MCF 10A (cell line): ENCODE measurements around the gene MYO7B. TPM values are rescaled to one million over a fixed set of nuclear protein-coding genes. Genes with fewer than 3 reads are reported as not detected.

Source experiments
- BruUV-seq: library from RNA; stranded (reverse); fragments of 400-500 nt; replicated peaks from 2 replicates; lab custom pipeline; 2021; lab: Mats Ljungman, UMichigan
- CTCF ChIA-PET: fragments of 300-600 bp; sonication (Branson Sonifier 250); formaldehyde crosslinking; extraction: SDS; loops from one replicate; lab custom pipeline; 2021; ENCODE audit warnings: antibody characterized with exemption, inconsistent platforms; lab: Yijun Ruan, JAX
- POLR2A ChIA-PET: fragments of 300-600, 350-650 bp; sonication (Branson Sonifier 250); formaldehyde crosslinking; extraction: SDS; loops from one replicate; lab custom pipeline; 2020; ENCODE audit warnings: antibody characterized with exemption, inconsistent platforms; lab: Yijun Ruan, JAX
- DNase-seq: peaks from one replicate; pipeline ENCODE4 v3.0.0-alpha.2; 2018; ENCODE audit not compliant: unreplicated experiment
- H3K27ac Mint-ChIP-seq: one replicate; pipeline ENCODE4 v1.8.0; 2022; ENCODE audit warnings: mild to moderate bottlenecking, low read depth, mixed read lengths; ENCODE audit not compliant: unreplicated experiment
- H3K27me3 Mint-ChIP-seq: one replicate; pipeline ENCODE4 v1.8.0; 2022; ENCODE audit warnings: mixed read lengths; ENCODE audit not compliant: insufficient read depth, unreplicated experiment
- H3K36me3 Mint-ChIP-seq: one replicate; pipeline ENCODE4 v1.8.0; 2022; ENCODE audit warnings: mild to moderate bottlenecking, moderate library complexity, mixed read lengths; ENCODE audit not compliant: insufficient read depth, unreplicated experiment
- H3K4me1 Mint-ChIP-seq: one replicate; pipeline ENCODE4 v1.8.0; 2022; ENCODE audit warnings: mixed read lengths; ENCODE audit not compliant: insufficient read depth, unreplicated experiment
- H3K4me3 Mint-ChIP-seq: one replicate; pipeline ENCODE4 v1.8.0; 2022; ENCODE audit warnings: mild to moderate bottlenecking, moderate library complexity, mixed read lengths; ENCODE audit not compliant: unreplicated experiment
- H3K9me3 Mint-ChIP-seq: one replicate; pipeline ENCODE4 v1.8.0; 2022; ENCODE audit warnings: mixed read lengths; ENCODE audit not compliant: unreplicated experiment
- CTCF ChIP-seq: fragments of 200-600 bp; IDR thresholded peaks from one replicate; pipeline ENCODE4 v1.8.0; 2022; ENCODE audit warnings: antibody characterized with exemption, mild to moderate bottlenecking; ENCODE audit not compliant: unreplicated experiment
- intact Hi-C: fragments of 100-400 bp; cut with micrococcal nuclease; formaldehyde crosslinking; loops from 2 replicates; pipeline ENCODE4 v1.14.1; 2022
- total RNA-seq: library from RNA; stranded (reverse); gene quantifications from 2 replicates; pipeline ENCODE4 v1.2.3, GENCODE V29; 2022

MYO7B gene
- total RNA-seq, 1 experiment from 2014 or later, result not detected

DNA sequence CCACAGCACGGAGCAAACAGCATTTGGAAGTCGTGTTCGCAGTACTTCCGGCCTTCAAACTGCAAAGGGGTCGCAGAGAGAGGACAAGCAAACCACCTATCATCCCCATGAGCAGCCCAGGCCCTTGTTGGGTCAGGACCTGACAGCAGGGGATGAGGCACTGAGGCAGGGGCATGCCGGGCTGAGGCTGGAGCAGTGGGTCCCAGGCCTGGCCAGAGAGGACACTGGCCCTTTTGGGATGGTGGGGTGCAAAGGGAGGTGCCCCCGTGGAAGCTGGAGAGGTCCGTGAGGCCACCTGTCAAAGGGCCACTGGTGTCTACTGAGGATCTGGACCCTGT, 119.3 kb downstream of the MYO7B start:
- no TSS peak for BruUV-seq
- ChIA-PET CTCF (no interaction called here), POLR2A (no interaction called here)
- no peak for DNase-seq
- H3K27me3 Mint-ChIP-seq, result no peaks in the 10 kb centered on the region
- no peaks in the 10 kb centered on the region for H3K4me1 Mint-ChIP-seq
- no peaks in the 10 kb centered on the region for H3K36me3 Mint-ChIP-seq
- H3K4me3 Mint-ChIP-seq, result no peak overlapping the region
- H3K27ac Mint-ChIP-seq, result no peak overlapping the region
- H3K9me3 Mint-ChIP-seq, result no peaks in the 10 kb centered on the region
- TF ChIP-seq CTCF, result no peak
- intact Hi-C loops, result no loop called here

GRCh38 chr2:127655209-127656073, 120.0 kb downstream of the MYO7B start:
- TF ChIP-seq CTCF, result no peak
- DNase-seq, result no peak
- Mint-ChIP-seq H3K36me3 (no peaks in the 10 kb centered on the region), H3K27me3 (no peaks in the 10 kb centered on the region), H3K9me3 (no peaks in the 10 kb centered on the region), H3K27ac (no peak overlapping the region), H3K4me1 (no peaks in the 10 kb centered on the region), H3K4me3 (no peak overlapping the region)
- no TSS peak for BruUV-seq
- intact Hi-C loops, result no loop called here
- ChIA-PET CTCF (interaction anchor here (0.6 to 0.9 kb wide), 3 partner anchors 27 to 150 kb away, joined by 3 to 4 read pairs (median 3); no protein-coding TSS in a partner anchor), POLR2A (interaction anchor here (0.5 kb wide), 1 partner anchor 42 kb away, joined by 3 read pairs; no protein-coding TSS in a partner anchor)

DNA sequence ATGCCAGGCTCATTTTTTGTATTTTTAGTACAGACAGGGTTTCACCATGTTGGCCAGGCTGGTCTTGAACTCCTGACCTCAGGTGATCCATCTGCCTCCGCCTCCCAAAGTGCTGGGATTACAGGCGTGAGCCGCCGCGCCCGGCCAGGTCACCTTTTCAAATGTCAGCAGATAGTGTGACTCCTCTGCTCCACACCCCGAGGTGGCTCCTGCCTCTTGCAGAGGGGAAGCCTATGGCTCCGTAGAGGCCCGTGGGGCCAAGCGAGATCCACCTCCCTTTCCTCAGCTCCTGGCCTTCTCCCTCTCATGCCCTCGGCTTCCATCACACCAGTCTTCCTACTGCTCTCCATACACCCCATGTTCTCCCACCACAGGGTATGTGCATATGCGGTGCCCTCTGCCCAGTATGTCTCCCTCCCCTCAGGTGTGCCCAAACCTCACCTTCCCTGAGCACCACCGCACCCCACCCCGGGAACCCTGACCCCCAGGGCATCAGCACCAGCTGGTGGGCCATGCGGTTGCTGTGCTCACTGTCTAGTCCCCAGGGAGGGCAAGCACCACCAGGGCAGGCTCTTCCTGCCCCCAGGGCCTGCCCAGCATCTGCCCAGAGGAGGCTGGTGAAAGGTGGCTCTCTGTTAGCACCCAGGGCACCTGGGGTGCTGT, 121.2 kb downstream of the MYO7B start:
- Mint-ChIP-seq H3K27ac (no peak overlapping the region), H3K4me3 (no peak overlapping the region), H3K9me3 (no peaks in the 10 kb centered on the region), H3K36me3 (no peaks in the 10 kb centered on the region), H3K4me1 (no peaks in the 10 kb centered on the region), H3K27me3 (no peaks in the 10 kb centered on the region)
- DNase-seq, result no peak
- POLR2A ChIA-PET, result no interaction called here
- no TSS peak for BruUV-seq
- intact Hi-C loops, result no loop called here
- CTCF ChIA-PET, result interaction anchor here (0.6 to 0.7 kb wide), 2 partner anchors 28 to 333 kb away, joined by 3 read pairs; no protein-coding TSS in a partner anchor
- no peak for TF ChIP-seq CTCF

DNA sequence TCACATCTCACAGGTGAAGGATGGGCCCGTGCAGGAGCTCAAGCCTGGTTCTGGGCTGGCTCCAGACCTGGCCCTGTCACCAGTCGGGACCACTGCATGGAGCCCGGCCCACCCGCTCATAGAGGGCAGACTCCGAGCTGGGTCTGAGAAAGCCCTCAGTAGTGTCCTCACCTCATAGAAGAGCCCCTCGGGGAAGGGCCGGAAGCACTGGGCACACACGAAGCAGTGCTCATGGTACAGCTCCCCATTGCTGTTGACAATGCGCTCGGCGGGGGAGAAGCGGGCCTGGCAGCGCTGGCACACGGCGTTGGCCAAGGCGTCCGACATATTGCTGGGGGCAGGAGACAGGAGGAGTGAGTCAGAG, 121.7 kb downstream of the MYO7B start:
- Mint-ChIP-seq H3K4me3 (no peak overlapping the region), H3K36me3 (no peaks in the 10 kb centered on the region), H3K27me3 (no peaks in the 10 kb centered on the region), H3K27ac (no peak overlapping the region), H3K9me3 (no peaks in the 10 kb centered on the region), H3K4me1 (no peaks in the 10 kb centered on the region)
- no peak for TF ChIP-seq CTCF
- DNase-seq, result no peak
- no TSS peak for BruUV-seq
- intact Hi-C loops, result no loop called here
- CTCF ChIA-PET, result no interaction called here
- POLR2A ChIA-PET, result no interaction called here
